CD1c-positive myeloid dendritic cell (primary cell): ENCODE measurements around the gene CPLX3.

Source experiments
- DNase-seq: peaks from one replicate; pipeline ENCODE4 v3.0.0-alpha.2; 2016; ENCODE audit errors: extremely low spot score

The CPLX3 gene

DNA sequence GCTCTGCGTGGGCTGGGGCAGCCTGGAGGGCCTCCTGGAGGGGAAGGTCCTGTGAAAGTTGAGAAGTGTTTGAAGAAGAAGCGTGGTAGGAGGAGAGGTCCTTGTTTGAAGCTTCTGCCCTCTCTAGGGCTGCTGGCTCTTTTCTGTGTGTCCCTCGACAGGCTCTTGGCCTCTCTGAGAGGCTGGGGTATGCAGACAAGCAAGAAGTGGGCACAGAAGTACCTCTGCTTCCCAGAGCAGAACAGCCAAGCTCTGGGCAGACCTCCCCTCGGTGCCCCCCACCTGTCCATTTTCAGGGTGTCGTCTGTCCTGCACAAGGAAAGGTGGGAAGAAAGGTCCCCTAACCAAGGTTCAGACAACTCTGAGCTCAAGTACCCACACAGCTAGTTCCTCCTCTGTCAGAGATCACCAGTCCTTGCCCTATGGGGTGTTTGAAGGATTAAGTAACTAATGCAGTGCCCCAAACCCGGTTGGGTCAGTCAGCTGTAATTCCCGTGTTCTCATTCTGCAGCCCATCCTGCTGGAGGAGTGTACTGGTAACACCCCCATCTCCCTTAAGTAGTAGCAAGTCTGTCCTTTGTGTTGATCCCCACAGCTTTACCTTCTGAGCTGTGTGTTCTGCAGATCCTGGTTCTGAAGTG lies 38.3 kb upstream of the CPLX3 start:
- DNase-seq: peak; percentile 57

DNA sequence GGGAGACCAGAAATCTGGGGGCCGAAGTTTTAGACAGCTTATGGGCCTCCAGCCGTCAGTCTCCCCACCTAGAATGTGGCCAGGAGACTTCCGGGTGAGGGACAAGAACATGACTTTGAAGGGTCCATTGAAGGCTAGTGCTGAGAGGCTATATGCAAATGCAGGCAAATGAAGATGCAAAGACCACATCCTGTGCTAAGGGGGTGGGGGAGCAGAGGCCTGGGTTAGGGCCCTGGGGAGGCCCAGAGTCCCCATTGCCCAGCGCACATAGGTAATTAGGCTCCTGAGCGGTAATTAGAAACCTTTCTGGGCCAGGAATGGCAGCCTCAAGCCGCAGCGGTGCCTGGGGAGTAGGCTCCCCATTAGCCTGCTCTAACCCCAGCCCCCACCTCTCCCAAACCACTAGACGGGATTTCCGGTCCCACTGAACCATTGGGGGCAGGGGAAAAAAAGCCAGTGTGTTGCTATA lies 37.7 kb upstream of the CPLX3 start:
- DNase-seq: no peak

DNA sequence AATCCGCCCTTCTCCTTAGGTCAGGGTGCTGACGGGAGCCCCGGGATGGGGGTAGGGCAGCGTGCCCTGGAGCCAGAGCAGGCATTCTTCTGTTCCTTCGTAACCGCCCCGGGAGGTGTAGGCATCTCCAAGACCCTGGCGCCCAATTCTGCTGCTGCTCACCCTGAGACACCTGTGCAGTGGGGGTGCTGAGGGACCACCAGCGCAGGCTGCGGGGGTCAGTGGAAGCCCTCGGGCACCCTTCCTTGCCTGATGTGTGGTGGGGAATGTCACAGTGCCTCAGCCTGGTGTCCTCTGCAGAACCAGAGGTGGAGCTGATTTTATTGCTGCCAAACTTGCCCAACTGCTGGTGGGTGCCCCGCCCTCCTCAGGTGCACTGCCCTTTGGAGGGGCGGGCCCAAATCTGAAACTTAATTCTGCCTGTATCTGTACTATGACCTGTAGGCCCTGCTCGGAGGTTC lies 37.2 kb upstream of the CPLX3 start:
- DNase-seq: no peak

DNA sequence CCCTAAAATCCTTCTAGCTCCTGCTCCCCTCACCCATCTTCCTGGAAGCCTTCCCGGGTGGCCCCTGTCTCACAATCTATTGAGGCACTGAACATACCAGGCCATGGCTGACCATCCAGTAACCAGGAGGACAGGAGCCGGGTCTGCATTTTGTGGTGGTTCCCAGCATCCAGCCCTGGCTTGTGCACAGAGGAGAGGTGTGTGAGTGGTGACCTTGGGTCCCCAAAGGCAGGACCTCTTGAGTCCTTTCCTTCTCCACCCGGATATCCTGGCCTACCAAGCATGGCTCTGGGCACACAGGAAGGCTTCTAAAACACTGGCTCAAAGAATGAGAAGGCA lies 36.7 kb upstream of the CPLX3 start:
- DNase-seq: no peak

DNA sequence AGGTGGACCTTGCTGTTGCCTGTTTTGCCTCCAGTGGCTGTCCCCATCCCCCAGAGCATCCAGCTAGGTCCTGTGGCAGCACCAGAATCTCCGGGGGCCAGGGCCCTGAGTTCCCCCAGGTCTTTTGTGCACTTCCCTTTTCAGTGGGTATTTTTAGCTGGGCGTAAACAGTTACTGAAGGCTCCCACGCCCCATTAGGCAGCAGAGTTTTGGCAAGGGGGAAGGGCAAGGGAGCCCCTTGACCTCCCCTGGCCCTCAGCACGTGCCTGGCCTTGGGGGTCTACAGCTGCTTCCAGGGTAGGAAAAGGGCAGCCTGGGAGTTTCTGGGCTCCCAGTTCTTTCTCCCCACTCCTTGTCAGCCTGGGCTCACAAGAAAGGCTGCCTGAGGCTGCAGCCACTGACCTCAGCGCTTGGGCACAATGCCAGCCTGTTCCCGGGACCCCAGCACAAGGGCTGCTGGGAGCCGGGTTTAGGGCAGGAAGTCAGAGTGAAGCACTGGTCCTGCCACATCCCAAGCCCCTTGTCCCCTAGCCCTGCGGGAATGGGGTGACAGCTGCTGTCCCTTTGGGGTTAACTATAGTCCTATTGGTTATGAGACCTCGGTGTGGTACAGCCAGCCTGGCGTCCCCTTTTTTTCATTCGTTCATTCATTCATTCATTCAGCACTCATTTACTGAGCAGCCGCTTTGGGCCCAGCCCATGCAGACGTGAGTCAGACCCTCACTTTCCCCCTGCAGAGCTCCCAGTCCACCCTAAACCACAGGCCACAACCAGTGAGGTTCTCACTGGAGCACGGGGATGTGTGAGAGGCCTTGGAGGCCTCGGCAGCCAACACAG lies 36.1 kb upstream of the CPLX3 start:
- DNase-seq: peak; percentile 70

DNA sequence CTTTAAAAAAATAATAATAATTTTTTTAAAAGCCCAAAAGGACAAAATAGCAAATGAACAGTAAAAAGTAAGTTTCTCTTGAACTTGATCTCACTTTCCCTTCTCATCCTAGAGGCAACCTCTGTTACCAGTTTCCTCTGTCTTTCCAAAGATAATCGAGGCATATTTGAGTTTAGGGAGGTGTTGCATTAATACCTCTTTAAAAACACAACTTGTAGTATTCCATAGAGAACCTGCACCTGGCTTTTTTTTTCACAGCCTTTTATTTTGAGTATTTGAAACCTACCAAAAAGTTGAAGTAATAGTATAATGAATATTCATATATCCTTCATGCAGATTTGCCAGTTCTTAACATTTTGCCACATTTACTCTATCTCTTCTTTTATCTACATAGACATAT lies 35.4 kb upstream of the CPLX3 start:
- DNase-seq: no peak

DNA sequence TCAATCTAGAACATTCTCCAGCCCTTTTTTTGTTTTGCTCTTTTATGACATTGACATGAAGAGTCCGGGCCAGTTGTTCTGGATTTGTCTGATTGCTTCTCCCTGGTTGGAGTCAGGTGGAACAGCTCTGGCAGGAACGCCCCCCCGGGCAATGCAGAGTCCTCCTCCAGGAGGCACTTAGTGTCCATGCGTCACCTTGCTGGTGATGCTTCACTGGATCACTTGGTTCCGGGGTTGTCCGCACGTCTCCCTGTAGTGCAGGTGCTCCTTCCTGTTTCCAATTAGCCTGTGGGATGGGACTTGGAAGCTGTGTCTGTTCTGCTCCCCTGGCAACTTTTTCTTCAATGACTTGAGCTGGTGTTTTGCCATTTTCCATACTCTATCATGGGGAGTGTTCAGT lies 34.8 kb upstream of the CPLX3 start:
- no peak for DNase-seq

DNA sequence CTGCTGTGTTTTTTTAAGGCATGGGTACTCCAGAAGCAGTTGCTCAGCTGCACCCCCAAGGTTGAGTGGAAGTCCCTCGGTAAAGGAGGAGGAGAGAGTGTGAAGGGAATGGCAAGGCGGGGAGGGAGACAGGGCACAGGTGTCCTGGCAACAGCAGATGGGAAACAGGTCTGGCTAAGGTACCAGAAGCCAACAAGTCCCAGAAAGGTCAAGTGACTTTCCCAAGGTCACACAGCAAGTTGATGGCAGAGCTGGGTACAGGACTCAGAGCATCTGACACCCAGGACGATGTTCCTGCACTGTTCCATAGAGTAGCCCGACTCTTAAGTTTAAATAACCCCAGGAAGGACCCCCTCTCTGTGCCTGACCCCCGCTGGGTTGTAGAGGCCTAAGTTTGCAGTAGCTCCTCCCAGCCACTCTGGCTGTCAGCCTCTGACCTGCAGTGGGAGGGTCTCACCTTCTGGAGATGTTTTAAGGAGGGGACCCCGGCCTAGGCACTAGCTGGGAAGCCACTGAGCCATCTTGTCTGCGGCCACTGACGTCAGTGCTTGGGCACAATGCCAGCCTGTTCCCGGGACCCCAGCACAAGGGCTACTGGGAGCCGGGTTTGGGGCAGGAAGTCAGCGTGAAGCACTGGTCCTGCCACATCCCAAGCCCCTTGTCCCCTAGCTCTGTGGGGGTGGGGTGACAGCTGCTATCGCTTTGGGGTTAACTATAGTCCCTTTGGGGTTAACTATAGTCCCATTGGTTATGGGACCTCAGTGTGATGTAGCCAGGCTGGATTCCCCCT lies 34.0 kb upstream of the CPLX3 start:
- DNase-seq: no peak

DNA sequence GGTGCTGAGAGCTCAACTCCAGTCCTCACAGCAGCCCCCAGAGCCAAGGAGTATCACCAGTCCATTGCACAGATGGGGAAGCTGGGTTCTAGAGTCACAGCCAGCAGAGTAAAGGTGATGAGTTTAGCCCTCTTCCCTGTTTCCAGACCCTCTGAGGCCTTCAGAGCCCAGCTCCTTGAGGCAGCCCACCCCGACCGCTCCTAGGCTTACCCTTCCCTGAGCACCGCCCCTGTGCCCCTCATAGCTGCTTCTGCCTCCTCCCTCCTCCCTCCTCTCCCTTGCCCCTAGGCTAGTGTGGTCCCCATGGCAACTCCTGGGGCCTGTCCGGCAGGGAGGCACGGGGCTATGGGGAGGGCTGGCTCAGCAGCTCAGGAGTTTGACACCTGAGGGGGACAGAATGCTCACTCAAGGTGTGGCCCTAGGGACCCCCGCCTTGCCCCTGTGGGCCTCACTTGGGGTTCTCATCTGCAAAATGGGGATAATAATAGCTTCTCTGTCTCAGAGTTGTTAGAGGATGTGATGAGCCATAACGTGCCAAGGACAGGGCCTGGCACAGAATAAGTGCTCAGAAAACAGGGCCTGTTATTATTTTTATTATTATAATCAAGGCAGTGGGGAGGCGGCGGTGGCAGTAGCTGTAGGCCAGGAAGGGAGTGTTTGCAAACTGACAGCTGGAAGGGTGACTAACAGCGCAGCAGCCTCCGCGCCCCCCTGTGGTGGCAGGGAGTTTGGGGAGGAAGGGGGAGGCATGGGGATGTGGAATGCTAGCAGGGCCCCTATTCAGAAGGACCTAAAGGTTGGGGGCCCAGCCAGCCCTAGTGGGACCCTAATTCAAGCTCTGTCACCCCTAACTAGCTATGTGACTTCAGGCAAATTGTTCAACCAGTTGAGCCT lies 33.0 kb upstream of the CPLX3 start:
- peak; percentile 53 for DNase-seq

DNA sequence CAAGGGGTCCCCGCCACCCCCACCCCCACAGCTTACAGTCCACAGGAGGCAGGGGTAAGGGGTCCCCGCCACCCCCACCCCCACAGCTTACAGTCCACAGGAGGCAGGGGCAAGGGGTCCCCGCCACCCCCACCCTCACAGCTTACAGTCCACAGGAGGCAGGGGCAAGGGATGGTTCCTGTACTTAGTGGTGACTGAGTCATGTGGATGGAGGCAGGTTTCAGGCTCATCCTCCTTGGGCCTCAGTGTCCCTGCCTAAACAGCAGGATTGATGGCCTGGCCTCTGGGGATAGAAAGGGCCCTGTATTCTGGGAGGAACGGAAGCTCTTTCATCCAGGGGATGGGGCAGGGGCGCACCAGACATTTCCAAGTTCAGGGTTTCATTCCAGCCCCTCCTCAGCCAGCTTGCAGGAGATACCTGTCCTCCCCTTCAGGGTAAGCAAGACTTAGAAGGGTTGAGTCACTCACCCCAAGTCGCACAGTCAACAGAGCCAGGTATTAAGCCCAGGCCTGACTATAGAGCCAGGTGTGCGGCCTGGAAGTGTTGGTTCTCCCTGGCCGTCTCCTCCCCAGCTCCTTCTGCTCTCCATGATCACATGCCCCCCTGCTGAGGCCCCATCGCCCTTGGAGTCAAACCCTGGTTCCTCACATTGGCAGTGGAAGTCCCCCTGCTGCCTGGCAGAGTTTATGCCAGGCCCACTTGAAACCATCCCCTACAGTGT lies 32.0 kb upstream of the CPLX3 start:
- DNase-seq: no peak

DNA sequence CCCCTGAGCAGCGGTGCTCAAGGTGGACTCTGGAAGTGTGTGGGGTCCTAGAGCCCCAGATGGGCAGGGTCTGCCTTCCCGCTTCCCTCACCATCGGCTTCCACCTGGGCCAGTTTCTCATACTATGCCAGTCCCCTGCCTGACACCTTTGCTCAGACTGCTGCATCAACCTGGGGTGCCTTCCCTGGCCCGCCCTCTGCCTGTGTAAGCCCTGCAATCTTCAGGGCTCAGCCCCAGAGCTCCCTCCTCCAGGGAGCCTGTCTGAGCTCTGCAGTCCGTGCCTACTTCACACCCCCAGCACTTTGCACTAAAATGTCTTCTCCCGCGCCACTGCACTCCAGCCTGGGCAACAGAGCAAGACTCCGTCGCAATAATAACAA lies 31.5 kb upstream of the CPLX3 start:
- DNase-seq: no peak

DNA sequence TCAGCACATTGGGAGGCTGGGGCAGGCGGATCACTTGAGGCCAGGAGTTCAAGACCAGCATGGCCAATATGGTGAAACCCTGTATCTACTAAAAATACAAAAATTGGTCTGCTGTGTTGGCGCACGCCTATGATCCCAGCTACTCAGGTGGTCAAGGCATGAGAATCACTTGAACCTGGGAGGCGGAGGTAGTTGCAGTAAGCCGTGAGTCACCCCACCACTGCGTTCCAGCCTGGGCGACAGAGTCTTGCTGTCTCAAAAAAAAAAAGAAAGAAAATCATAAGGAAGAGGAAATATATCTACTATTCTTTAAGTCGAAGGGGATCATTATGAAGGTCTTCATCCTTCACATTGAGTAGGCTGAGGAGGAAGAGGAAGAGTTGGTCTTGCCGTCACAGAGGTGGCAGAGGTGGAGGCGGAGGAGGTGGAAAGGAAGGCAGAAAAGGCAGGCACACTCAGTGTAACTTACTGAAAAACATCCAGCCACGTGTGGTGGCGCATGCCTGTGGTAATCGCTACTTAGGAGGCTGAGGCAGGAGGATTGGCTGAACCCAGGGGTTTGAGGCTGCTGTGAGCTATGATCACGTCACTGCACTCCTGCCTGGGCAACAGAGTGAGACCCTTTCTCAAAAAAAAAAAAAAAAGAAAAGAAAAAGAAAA lies 30.3 kb upstream of the CPLX3 start:
- DNase-seq: peak; percentile 31

DNA sequence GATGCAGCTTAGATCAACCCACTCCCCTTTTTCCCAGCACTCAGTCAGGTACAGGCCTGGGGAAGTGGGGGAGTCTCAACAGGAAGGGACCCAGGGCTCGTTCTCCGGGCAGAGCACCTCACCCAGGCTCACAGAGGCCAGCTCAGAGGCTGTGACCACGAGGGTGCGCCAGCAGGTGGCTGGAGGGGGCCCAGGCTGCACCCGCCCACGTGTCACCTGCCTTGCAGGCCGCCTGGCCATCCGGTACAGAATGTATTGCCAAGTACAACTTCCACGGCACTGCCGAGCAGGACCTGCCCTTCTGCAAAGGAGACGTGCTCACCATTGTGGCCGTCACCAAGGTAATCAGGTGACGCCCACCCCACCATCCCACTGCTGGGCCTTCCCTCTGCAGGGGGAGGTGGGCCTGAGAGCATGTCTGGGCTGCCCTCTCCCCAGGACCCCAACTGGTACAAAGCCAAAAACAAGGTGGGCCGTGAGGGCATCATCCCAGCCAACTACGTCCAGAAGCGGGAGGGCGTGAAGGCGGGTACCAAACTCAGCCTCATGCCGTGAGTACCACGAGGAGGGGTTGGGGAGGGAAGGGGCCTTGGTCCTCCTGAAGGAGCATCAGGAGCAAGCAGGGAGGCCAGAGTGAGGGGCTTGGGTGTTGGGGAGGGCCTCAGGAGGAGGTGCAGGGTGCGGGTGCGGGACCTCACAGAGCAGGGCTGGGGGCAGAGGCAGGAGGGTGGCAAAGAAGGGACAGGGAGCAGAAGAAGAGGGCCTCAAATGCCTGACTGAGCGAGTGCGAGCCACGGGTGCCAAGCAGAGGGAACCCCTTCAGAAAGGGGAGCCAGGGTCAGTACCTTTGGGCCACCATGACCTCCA lies 27.8 kb upstream of the CPLX3 start:
- no peak for DNase-seq

DNA sequence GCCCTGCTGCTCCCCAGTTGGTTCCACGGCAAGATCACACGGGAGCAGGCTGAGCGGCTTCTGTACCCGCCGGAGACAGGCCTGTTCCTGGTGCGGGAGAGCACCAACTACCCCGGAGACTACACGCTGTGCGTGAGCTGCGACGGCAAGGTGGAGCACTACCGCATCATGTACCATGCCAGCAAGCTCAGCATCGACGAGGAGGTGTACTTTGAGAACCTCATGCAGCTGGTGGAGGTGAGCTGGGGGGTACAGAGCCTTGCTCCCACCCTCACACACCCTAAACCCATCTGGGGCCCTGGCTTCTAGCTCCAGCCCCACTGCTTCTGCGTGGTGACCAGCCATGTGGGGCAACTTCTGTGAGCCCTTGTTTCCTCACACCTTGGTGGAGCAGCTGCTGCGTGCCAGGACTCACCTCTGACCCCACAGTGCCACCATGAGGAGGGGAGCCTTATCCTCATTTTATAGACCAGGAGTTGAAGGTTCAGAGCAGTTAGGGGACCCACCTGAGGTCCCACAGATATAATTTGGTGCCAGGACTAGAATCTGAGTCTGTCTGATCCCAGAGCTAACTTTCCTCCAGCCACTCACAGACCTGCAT lies 27.1 kb upstream of the CPLX3 start:
- DNase-seq: no peak

DNA sequence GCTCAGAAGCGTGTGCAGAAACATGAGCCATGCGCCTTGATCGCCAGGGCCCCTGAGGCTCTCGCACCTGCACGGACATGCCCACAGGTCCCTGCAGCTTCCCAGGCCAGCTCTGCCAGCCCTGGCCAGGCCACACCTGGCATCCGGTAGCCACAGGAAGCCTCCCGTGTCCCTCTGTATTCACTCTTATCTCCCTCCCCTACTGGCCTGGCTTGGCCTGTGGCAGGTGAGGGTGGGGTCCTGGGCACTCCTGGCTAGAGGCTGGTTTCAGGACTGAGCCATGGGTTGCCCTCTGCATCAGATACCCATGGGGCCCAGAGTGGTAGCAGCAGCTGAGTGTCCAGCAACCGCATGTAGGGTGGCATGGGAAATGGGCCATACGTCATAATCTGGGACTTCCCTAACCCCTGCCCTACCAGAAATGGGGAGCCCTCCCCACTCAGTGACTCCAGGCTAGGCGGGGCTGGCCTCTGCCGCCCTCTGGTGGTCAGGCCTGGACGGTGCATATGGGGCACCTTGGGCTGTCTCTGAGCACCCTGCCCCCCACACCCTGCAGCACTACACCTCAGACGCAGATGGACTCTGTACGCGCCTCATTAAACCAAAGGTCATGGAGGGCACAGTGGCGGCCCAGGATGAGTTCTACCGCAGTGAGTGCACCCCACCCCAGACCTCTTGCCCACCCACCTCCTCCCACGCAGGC lies 26.4 kb upstream of the CPLX3 start:
- peak; percentile 97 for DNase-seq

DNA sequence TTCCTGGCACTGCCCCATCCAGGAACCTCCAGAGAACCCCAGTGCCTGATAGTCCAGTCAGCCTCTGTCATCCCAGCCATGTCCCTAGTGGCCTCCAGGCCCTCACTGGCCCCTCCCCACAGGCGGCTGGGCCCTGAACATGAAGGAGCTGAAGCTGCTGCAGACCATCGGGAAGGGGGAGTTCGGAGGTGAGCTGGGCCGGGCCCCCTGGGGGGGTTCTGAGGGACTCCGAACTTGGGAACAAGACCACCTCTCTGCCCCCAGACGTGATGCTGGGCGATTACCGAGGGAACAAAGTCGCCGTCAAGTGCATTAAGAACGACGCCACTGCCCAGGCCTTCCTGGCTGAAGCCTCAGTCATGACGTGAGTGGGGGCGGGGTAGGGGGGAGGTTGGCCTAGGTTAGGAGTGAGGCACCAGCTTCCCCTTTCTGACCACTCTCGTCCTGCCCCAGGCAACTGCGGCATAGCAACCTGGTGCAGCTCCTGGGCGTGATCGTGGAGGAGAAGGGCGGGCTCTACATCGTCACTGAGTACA lies 25.8 kb upstream of the CPLX3 start:
- peak; percentile 59 for DNase-seq

DNA sequence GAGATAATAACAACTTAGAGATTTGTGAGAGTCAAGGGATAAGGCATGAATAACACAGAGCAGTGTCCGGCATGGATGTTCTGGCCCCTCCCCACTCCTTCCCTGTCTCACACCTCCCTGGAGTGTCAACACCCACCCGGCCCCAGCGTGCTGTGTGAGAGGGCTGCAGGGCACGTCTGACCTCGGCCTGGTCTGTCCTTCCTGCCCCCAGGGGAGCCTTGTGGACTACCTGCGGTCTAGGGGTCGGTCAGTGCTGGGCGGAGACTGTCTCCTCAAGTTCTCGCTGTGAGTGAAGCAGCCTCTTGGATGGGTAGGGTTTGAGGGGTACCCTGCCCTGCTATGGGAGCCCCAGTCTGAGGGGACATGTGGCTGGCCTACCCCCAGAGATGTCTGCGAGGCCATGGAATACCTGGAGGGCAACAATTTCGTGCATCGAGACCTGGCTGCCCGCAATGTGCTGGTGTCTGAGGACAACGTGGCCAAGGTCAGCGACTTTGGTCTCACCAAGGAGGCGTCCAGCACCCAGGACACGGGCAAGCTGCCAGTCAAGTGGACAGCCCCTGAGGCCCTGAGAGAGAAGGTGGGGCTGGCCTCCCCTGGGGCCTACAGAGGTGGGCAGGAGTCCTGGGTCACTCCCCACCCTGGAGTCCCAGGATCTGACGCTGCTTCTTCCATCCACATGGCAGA lies 25.0 kb upstream of the CPLX3 start:
- no peak for DNase-seq
